Progenitor cell of endocrine pancreas (in vitro differentiated cells): Measurements from ENCODE around the gene TMA7B. TPM values are rescaled to one million over a fixed set of nuclear protein-coding genes. Genes with fewer than 3 reads are reported as not detected.
"Not testable (repeated sequence)": the region's sequence is repeated elsewhere in the genome, so short reads cannot be mapped to it uniquely, and the experiment has no call there.

Experiments
- DNase-seq: peaks from one replicate; pipeline ENCODE4 v3.0.0; 2021; ENCODE audit warnings: low spot score; ENCODE audit not compliant: unreplicated experiment
- H3K27ac Mint-ChIP-seq: 2 replicates; pipeline ENCODE4 v1.8.0; 2021; ENCODE audit warnings: mild to moderate bottlenecking, moderate library complexity, mixed read lengths
- H3K27me3 Mint-ChIP-seq: 2 replicates; pipeline ENCODE4 v1.8.0; 2021; ENCODE audit warnings: mixed read lengths
- H3K36me3 Mint-ChIP-seq: 2 replicates; pipeline ENCODE4 v1.8.0; 2022; ENCODE audit warnings: mixed read lengths; ENCODE audit not compliant: insufficient read depth
- H3K4me1 Mint-ChIP-seq: 2 replicates; pipeline ENCODE4 v1.8.0; 2021; ENCODE audit warnings: low read depth, mixed read lengths
- H3K4me3 Mint-ChIP-seq: 2 replicates; pipeline ENCODE4 v1.8.0; 2021; ENCODE audit warnings: low read depth, mild to moderate bottlenecking, moderate library complexity, mixed read lengths
- H3K9me3 Mint-ChIP-seq: 2 replicates; pipeline ENCODE4 v1.8.0; 2021; ENCODE audit warnings: low read depth, mixed read lengths
- total RNA-seq: library from RNA; stranded (reverse); gene quantifications from 2 replicates; pipeline ENCODE4 v1.2.1, GENCODE V29; 2021
- TF ChIP-seq, protein P1 (sequence below): fragments of 200-600 bp; sonication (generic); IDR thresholded peaks from one replicate; pipeline ENCODE4 v1.5.0; 2021; ENCODE audit warnings: antibody characterized with exemption, mild to moderate bottlenecking; ENCODE audit not compliant: unreplicated experiment

TMA7B gene
- total RNA-seq, 1 donor from 2014 or later = not detected

DNA sequence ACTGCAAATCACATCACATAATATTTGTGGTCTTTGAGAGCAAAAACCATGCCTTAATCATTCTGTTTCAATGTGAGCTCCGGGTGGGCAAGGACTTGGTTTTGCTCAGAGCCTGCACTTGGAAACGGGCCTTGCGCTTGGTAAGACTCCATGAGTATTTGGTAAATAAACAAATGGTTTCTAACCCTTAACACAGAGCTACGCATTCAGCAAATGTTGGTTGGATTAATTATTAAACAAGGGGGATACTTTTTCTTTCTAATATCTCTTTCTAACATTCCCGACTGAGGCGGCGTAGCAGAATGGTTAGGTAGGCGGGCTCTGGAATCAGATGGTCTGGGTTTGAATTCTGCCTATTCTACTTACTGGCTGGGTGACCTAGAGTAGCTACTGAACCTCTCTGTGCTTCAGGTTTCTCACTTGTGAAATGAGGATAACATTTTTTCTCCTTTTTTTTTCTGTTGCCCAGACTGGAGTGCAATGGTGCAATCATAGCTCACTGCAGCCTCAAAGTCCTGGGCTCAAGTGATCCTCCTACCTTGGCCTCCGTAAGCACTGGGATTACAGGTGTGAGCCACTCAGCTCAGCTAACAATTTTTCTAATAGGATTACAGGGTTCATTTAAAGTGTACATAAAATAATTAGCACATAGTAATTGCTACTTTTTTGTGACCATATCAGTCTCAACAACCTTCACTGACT lies 31.1 kb downstream of the TMA7B start:
- H3K4me3 Mint-ChIP-seq = peak overlapping the region; percentile 3
- H3K9me3 Mint-ChIP-seq = no peaks in the 10 kb centered on the region
- peaks cover 32% of the 10 kb centered on the region for H3K4me1 Mint-ChIP-seq
- H3K27ac Mint-ChIP-seq = no peak overlapping the region
- DNase-seq = no peak
- H3K36me3 Mint-ChIP-seq = no peaks in the 10 kb centered on the region
- H3K27me3 Mint-ChIP-seq = peaks cover 37% of the 10 kb centered on the region
- TF ChIP-seq, protein P1, sequence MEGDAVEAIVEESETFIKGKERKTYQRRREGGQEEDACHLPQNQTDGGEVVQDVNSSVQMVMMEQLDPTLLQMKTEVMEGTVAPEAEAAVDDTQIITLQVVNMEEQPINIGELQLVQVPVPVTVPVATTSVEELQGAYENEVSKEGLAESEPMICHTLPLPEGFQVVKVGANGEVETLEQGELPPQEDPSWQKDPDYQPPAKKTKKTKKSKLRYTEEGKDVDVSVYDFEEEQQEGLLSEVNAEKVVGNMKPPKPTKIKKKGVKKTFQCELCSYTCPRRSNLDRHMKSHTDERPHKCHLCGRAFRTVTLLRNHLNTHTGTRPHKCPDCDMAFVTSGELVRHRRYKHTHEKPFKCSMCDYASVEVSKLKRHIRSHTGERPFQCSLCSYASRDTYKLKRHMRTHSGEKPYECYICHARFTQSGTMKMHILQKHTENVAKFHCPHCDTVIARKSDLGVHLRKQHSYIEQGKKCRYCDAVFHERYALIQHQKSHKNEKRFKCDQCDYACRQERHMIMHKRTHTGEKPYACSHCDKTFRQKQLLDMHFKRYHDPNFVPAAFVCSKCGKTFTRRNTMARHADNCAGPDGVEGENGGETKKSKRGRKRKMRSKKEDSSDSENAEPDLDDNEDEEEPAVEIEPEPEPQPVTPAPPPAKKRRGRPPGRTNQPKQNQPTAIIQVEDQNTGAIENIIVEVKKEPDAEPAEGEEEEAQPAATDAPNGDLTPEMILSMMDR = no peak

DNA sequence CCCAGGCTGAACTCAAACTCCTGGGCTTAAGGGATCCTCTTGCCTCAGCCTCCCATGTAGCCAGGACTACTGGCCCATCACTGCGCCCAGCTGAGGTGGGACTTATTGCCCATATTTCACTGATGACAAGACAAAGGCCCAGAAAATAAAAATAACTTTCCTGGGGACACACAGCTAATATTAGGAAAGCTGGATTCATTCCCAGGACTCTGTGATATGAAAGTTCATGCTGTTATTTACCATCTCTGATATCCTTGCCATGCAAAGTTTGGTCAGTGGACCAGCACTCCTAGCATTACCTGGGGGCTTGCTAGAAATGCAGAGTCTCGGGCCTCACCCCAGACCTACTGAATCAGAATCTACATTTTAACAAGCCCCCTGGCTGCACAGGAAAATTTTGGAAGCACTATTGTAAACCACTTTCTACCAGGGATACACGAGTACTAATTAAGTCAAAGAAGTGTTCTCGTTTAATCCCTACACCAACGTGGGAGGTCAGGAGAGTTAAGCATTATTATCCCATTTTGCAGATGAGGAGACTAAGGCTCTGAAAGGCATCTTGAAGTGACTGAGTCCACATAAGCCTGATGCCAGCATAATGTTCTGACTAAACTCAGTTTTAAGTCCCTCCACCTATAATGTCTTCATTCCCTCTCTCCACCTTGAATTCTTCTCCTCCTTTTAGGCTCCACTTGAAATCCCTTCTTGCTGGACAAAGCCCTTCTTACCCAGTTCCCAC lies 32.1 kb downstream of the TMA7B start:
- TF ChIP-seq, protein P1 = no peak
- Mint-ChIP-seq H3K27ac (no peak overlapping the region), H3K4me3 (no peak overlapping the region), H3K27me3 (peaks cover 36% of the 10 kb centered on the region), H3K4me1 (peaks cover 42% of the 10 kb centered on the region), H3K36me3 (no peaks in the 10 kb centered on the region), H3K9me3 (no peaks in the 10 kb centered on the region)
- no peak for DNase-seq

DNA sequence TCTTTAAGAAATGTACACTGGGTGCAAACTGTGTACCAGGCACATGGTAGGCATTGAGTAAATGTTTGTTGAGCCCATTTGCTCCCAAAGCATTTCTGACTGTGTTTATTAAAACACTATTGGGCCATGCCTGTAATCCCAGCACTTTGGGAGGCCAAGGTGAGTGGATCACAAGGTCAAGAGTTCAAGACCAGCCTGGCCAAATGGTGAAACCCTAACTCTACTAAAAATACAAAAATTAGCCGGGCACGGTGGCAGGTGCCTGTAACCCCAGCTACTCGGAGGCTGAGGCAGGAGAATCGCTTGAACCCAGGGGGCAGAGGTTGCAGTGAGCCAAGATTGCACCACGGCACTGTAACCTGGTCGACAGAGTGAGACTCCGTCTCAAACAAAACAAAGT lies 32.7 kb downstream of the TMA7B start:
- Mint-ChIP-seq H3K27me3 (peaks cover 34% of the 10 kb centered on the region), H3K4me1 (peaks cover 48% of the 10 kb centered on the region)
- not testable (repeated sequence) for H3K36me3 Mint-ChIP-seq, H3K27ac Mint-ChIP-seq, H3K4me3 Mint-ChIP-seq, DNase-seq, H3K9me3 Mint-ChIP-seq

DNA sequence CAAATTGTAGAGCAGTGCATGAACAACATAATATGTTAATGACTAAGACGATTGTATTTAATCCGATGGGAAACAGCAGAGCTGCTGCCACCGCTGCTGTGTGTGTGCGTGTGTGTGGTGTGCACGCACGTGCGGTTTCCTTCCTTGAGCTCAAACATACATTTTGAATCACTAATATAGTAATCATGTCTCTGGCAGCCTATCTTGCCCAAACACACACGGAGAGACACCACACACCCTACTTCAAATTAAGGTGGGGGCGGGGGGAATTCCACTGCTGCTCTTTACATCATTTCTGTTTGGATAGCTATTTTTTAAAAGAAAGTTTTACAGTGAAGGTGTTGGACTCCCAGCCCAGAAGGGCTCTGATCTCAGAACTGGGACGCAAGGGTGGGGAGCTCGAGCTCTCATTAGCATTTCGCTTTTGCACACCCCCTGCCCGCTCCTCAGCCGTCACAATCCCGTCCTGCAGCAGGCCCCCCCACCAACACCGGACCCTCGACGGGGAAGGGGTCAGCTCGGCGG lies 33.9 kb downstream of the TMA7B start:
- Mint-ChIP-seq H3K36me3 (no peaks in the 10 kb centered on the region), H3K9me3 (no peaks in the 10 kb centered on the region), H3K27me3 (peaks cover 23% of the 10 kb centered on the region), H3K4me3 (peak overlapping the region; percentile 53), H3K27ac (peak overlapping the region; percentile 65), H3K4me1 (peaks cover 58% of the 10 kb centered on the region)
- TF ChIP-seq, protein P1 = no peak
- no peak for DNase-seq

DNA sequence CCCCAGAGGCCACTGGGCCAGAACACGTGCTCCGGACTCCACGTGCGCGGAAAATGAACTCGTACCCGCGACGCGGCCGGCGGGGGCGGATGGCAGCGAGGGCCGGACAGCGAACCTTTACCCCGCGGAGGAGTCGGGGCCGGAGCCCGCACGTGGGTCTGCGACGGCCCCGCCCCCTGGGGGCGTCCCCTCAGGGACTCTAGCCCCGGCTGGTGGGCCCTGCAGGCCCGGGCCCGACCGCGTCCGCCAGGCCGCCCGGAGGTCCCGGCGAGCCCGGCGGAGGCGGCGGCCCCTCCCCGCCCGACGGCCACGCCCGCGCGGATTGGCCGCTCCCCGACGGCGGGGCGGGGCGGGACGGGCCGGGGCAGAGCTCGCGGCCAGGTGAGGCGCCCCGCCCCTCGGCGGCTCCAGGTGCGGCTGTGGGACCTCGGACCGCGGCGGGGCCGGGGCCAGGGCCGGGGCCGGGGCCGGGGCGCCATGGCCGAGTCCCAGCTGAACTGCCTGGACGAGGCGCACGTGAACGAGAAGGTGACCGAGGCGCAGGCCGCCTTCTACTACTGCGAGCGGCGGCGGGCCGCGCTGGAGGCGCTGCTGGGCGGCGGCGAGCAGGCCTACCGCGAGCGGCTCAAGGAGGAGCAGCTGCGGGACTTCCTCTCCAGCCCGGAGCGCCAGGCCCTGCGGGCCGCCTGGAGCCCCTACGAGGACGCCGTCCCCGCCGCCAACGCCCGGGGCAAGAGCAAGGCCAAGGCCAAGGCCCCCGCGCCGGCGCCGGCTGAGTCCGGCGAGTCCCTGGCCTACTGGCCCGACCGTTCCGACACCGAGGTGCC lies 34.6 kb downstream of the TMA7B start, which contains the start of gene FAM83F:
Gene FAM83F (plus strand): TSS at position 389 of the 827 bp plus-strand sequence. CDS start 89 bp downstream, at position 478.
- Mint-ChIP-seq H3K9me3 (no peaks in the 10 kb centered on the region), H3K4me1 (peaks cover 61% of the 10 kb centered on the region), H3K36me3 (no peaks in the 10 kb centered on the region), H3K27ac (peak within 1 kb of the TSS; percentile 67), H3K4me3 (peak within 1 kb of the TSS; percentile 72), H3K27me3 (peaks cover 17% of the 10 kb centered on the region)
- DNase-seq = peak; percentile 58
- TF ChIP-seq, protein P1 = no peak
